Natural killer cell (primary cell): ENCODE data around the gene ANTXR2. TPM values are rescaled to one million over a fixed set of nuclear protein-coding genes. Genes with fewer than 3 reads are reported as not detected.

ENCODE experiments used
- ATAC-seq, 3 donors: fragments of 150-1000 bp in 2 of 3; fragments of 200-7000 bp in 1 of 3; cut with Tn5 transposase; 1 replicate in 1 of 3; 2 replicates in 2 of 3; pipeline ENCODE4 v1.10.0; 2021; ENCODE audit warnings: mild to moderate bottlenecking in 2 of 3, moderate library complexity in 2 of 3
- DNase-seq, 2 donors: peaks; one replicate each; pipeline versions ENCODE4 v3.0.0 to v3.0.0-alpha.2; 2013 to 2021; ENCODE audit warnings: mixed read lengths in 1 of 2
- H3K27ac ChIP-seq: one replicate; pipeline ENCODE4 v1.5.1; 2013; ENCODE audit warnings: mild to moderate bottlenecking, low read length
- H3K27me3 ChIP-seq: one replicate; pipeline ENCODE4 v1.6.1; 2013; ENCODE audit warnings: low read length; ENCODE audit not compliant: control insufficient read depth, insufficient read depth
- H3K36me3 ChIP-seq: one replicate; pipeline ENCODE4 v1.6.1; 2013; ENCODE audit warnings: low read length; ENCODE audit not compliant: control insufficient read depth, insufficient read depth
- H3K4me1 ChIP-seq: one replicate; pipeline ENCODE4 v1.6.1; 2013; ENCODE audit warnings: low read length; ENCODE audit not compliant: control insufficient read depth, insufficient read depth
- H3K4me3 ChIP-seq: one replicate; pipeline ENCODE4 v1.5.1; 2013; ENCODE audit warnings: low read length
- H3K9me3 ChIP-seq: one replicate; pipeline ENCODE4 v1.6.1; 2013; ENCODE audit warnings: low read length; ENCODE audit not compliant: control insufficient read depth, insufficient read depth
- H3K27ac Mint-ChIP-seq, 2 donors: one replicate each; pipeline ENCODE4 v1.8.0; 2022; ENCODE audit warnings: mild to moderate bottlenecking in 2 of 2, mixed read lengths in 2 of 2, moderate library complexity in 1 of 2
- H3K27me3 Mint-ChIP-seq, 2 donors: one replicate each; pipeline ENCODE4 v1.8.0; 2022; ENCODE audit warnings: low read depth in 2 of 2, mixed read lengths in 2 of 2
- H3K36me3 Mint-ChIP-seq: one replicate; pipeline ENCODE4 v1.8.0; 2022; ENCODE audit warnings: mixed read lengths
- H3K4me1 Mint-ChIP-seq, 2 donors: one replicate each; pipeline ENCODE4 v1.8.0; 2022; ENCODE audit warnings: mixed read lengths in 2 of 2
- H3K4me3 Mint-ChIP-seq: one replicate; pipeline ENCODE4 v1.8.0; 2022; ENCODE audit warnings: mild to moderate bottlenecking, moderate library complexity, mixed read lengths
- H3K9me3 Mint-ChIP-seq, 2 donors: one replicate each; pipeline ENCODE4 v1.8.0; 2022; ENCODE audit warnings: mixed read lengths in 2 of 2
- WGBS: methylation state at CpG from one replicate; pipeline ENCODE4 v1.1.7; 2013; ENCODE audit warnings: missing lambda C conversion rate; ENCODE audit not compliant: insufficient coverage; 5-methylcytosine and 5-hydroxymethylcytosine counted together
- intact Hi-C: fragments of 100-400 bp; cut with micrococcal nuclease; formaldehyde crosslinking; loops from one replicate; pipeline ENCODE4 v1.14.2; 2022
- total RNA-seq, 4 donors: library from RNA; stranded (reverse); fragments of 120-200 nt in 1 of 4; gene quantifications; one replicate each; pipeline versions ENCODE4 v1.2.3 to v1.2.4, GENCODE V29; 2013 to 2022
- TF ChIP-seq, protein P1 (sequence below): fragments of 200-600 bp; IDR thresholded peaks from one replicate; pipeline ENCODE4 v1.8.0; 2022; ENCODE audit warnings: antibody characterized with exemption

ANTXR2 gene
- total RNA-seq, 3 donors from 2014 or later (not counting 1 experiment from before 2014, with no cell fraction given), result 7.8 to 28.3 (median 10.0) TPM

DNA sequence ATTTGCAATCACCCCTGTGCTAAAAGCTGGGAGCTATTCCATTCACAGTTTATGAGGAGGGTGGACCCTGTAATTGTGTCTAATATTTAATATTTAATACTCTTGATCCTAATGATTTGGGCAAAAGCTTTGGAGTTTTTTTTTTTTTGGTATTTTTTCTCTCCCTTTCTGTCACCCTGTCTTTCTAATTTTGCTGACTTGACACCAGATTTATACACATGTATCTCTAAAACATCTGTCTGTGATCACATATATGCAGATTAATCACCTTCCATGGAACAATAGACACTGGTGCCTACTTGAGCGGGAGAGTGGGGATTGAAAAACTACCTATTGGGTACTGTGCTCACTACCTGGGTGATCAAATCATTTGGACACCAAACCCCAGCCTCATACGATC lies 18.7 kb upstream of the ANTXR2 start:
- Histone ChIP-seq H3K27me3 (no peaks in the 10 kb centered on the region), H3K4me1 (no peaks in the 10 kb centered on the region), H3K9me3 (no peaks in the 10 kb centered on the region), H3K27ac (no peak overlapping the region), H3K36me3 (no peaks in the 10 kb centered on the region), H3K4me3 (no peak overlapping the region)
- no peaks in the 10 kb centered on the region for H3K9me3 Mint-ChIP-seq
- ATAC-seq, result no peak
- WGBS, result 86% methylated on average over 2 of the region's 2 CpGs
- H3K4me3 Mint-ChIP-seq, result no peak overlapping the region
- intact Hi-C loops, result no loop called here
- TF ChIP-seq, protein P1, sequence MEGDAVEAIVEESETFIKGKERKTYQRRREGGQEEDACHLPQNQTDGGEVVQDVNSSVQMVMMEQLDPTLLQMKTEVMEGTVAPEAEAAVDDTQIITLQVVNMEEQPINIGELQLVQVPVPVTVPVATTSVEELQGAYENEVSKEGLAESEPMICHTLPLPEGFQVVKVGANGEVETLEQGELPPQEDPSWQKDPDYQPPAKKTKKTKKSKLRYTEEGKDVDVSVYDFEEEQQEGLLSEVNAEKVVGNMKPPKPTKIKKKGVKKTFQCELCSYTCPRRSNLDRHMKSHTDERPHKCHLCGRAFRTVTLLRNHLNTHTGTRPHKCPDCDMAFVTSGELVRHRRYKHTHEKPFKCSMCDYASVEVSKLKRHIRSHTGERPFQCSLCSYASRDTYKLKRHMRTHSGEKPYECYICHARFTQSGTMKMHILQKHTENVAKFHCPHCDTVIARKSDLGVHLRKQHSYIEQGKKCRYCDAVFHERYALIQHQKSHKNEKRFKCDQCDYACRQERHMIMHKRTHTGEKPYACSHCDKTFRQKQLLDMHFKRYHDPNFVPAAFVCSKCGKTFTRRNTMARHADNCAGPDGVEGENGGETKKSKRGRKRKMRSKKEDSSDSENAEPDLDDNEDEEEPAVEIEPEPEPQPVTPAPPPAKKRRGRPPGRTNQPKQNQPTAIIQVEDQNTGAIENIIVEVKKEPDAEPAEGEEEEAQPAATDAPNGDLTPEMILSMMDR, result no peak
- H3K36me3 Mint-ChIP-seq, result no peaks in the 10 kb centered on the region
- H3K27me3 Mint-ChIP-seq, result peaks cover 4 to 13% of the 10 kb centered on the region in 2 donors
- H3K4me1 Mint-ChIP-seq, result no peaks in the 10 kb centered on the region
- DNase-seq, result no peak
- H3K27ac Mint-ChIP-seq, result no peak overlapping the region

GRCh38 chr4:80091184-80091583 lies 18.2 kb upstream of the ANTXR2 start:
- intact Hi-C loops, result no loop called here
- TF ChIP-seq, protein P1, result no peak
- no peak for ATAC-seq

GRCh38 chr4:80090090-80090489 lies 17.1 kb upstream of the ANTXR2 start:
- 100% methylated on average over 1 of the region's 1 CpG for WGBS
- H3K4me3 Mint-ChIP-seq, result no peak overlapping the region
- intact Hi-C loops, result no loop called here

More at GRCh38 chr4:80091184-80091583, 18.2 kb upstream of the ANTXR2 start:
- DNase-seq, result no peak
- no peaks in the 10 kb centered on the region for H3K9me3 ChIP-seq
- H3K4me1 Mint-ChIP-seq, result no peaks in the 10 kb centered on the region
- H3K27me3 ChIP-seq, result peaks cover 3% of the 10 kb centered on the region
- no peak overlapping the region for H3K27ac ChIP-seq
- no peak overlapping the region for H3K27ac Mint-ChIP-seq
- no peaks in the 10 kb centered on the region for H3K9me3 Mint-ChIP-seq
- no peaks in the 10 kb centered on the region for H3K4me1 ChIP-seq
- no peaks in the 10 kb centered on the region for H3K36me3 ChIP-seq
- 94% methylated on average over 2 of the region's 3 CpGs for WGBS
- no peak overlapping the region for H3K4me3 Mint-ChIP-seq
- H3K4me3 ChIP-seq, result no peak overlapping the region
- H3K36me3 Mint-ChIP-seq, result no peaks in the 10 kb centered on the region
- H3K27me3 Mint-ChIP-seq, result peaks cover 9 to 14% of the 10 kb centered on the region in 2 donors

More at GRCh38 chr4:80090090-80090489, 17.1 kb upstream of the ANTXR2 start:
- Mint-ChIP-seq H3K27ac (no peak overlapping the region), H3K36me3 (no peaks in the 10 kb centered on the region), H3K9me3 (no peaks in the 10 kb centered on the region), H3K4me1 (no peaks in the 10 kb centered on the region), H3K27me3 (peaks cover 11 to 14% of the 10 kb centered on the region in 2 donors)
- ATAC-seq (no peak), DNase-seq (no peak)
- Histone ChIP-seq H3K4me3 (no peak overlapping the region), H3K27me3 (peaks cover 3% of the 10 kb centered on the region), H3K27ac (no peak overlapping the region), H3K4me1 (no peaks in the 10 kb centered on the region), H3K36me3 (no peaks in the 10 kb centered on the region), H3K9me3 (no peaks in the 10 kb centered on the region)
- TF ChIP-seq, protein P1, result no peak
